SU-DHL-6 (cell line): ENCODE measurements around the gene TPST2.

Experiments used
- H2AFZ ChIP-seq: fragments of 200-600 bp; sonication (generic); 2 replicates; pipeline ENCODE4 v1.6.1; 2014; ENCODE audit warnings: low read depth, mild to moderate bottlenecking, moderate library complexity, mixed read lengths, antibody characterized with exemption, low read length; ENCODE audit not compliant: severe bottlenecking
- H3F3A ChIP-seq: fragments of 200-600 bp; shearing (Covaris generic); 2 replicates; pipeline ENCODE4 v1.6.0; 2016; ENCODE audit warnings: antibody characterized with exemption, mild to moderate bottlenecking; ENCODE audit not compliant: insufficient read depth
- H3K27ac ChIP-seq: fragments of 200-600 bp; sonication (generic); 2 replicates; pipeline ENCODE4 v1.5.1; 2016; ENCODE audit warnings: low read depth, mild to moderate bottlenecking, low read length, moderate library complexity, mixed read lengths
- H3K27me3 ChIP-seq: fragments of 200-600 bp; sonication (generic), shearing (Covaris generic); 2 replicates; pipeline ENCODE4 v1.6.0; 2014; ENCODE audit warnings: mild to moderate bottlenecking, low read length
- H3K36me3 ChIP-seq: fragments of 200-600 bp; sonication (generic); 2 replicates; pipeline ENCODE4 v1.6.1; 2014; ENCODE audit warnings: mild to moderate bottlenecking, low read length, mixed read lengths
- H3K4me2 ChIP-seq: fragments of 300-600, 200-600 bp; shearing (Covaris generic), sonication (generic); 2 replicates; pipeline ENCODE4 v1.6.0; 2014; ENCODE audit warnings: low read length, low read depth, mild to moderate bottlenecking; ENCODE audit not compliant: poor library complexity, severe bottlenecking
- H3K4me3 ChIP-seq: fragments of 200-600 bp; sonication (generic); 2 replicates; pipeline ENCODE4 v1.5.1; 2014; ENCODE audit warnings: antibody characterized with exemption, low read length, mild to moderate bottlenecking, mixed read lengths; ENCODE audit not compliant: insufficient read depth, poor library complexity, severe bottlenecking
- H3K79me2 ChIP-seq: fragments of 200-600 bp; sonication (generic); 2 replicates; pipeline ENCODE4 v1.6.1; 2014; ENCODE audit warnings: mild to moderate bottlenecking, low read length, moderate library complexity; ENCODE audit not compliant: insufficient read depth
- H3K9ac ChIP-seq: fragments of 200-600 bp; sonication (generic); 2 replicates; pipeline ENCODE4 v1.7.0; 2014; ENCODE audit warnings: mild to moderate bottlenecking, low read length
- H3K9me2 ChIP-seq: fragments of 200-600 bp; sonication (generic); replicated peaks from 2 replicates; pipeline ENCODE4 v1.6.1; 2014; ENCODE audit warnings: low read length; ENCODE audit not compliant: insufficient read depth
- H3K9me3 ChIP-seq: fragments of 200-600 bp; sonication (generic); 2 replicates; pipeline ENCODE4 v1.6.1; 2014; ENCODE audit warnings: low read length, mixed read lengths; ENCODE audit not compliant: insufficient read depth
- H4K20me1 ChIP-seq: fragments of 200-600 bp; sonication (generic); 2 replicates; pipeline ENCODE4 v1.6.1; 2014; ENCODE audit warnings: low read depth, mild to moderate bottlenecking, antibody characterized with exemption, low read length, moderate library complexity, mixed read lengths
- EZH2phosphoT487 ChIP-seq: fragments of 200-600 bp; sonication (generic), shearing (Covaris generic); conservative IDR thresholded peaks from 2 replicates; pipeline ENCODE4 v1.6.1; 2018; ENCODE audit warnings: mild to moderate bottlenecking, antibody characterized with exemption, low read length, moderate library complexity, mixed read lengths
- TF ChIP-seq, protein P1 (sequence below): fragments of 200-600 bp; sonication (generic); IDR thresholded peaks from one replicate; pipeline ENCODE4 v1.5.1; 2017; ENCODE audit warnings: antibody characterized with exemption, mild to moderate bottlenecking, low read length, moderate library complexity; ENCODE audit not compliant: insufficient read depth, poor library complexity, severe bottlenecking

TPST2 gene

DNA sequence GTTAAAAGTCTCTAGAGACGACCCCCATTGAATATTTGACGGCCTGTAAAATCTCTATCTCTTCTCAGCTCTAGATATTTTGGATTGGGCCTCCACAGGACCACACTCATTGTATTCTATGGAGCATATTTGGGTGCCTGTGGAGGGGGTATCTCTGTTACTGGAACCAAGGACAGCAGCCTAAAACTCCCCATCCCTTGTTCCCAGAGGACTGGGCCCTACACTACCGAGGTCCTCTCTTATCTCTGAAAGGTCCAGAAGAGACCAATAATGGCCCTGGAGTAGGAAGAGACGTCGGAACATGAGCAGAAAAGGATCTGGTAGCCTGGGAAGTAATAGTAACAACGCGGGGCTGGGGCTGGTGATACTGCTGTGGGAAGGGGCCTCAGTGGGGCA lies 106.9 kb downstream of the TPST2 start:
- H3K79me2 ChIP-seq, result peaks cover 61% of the 10 kb centered on the region
- TF ChIP-seq EZH2phosphoT487, result no peak
- TF ChIP-seq, protein P1, sequence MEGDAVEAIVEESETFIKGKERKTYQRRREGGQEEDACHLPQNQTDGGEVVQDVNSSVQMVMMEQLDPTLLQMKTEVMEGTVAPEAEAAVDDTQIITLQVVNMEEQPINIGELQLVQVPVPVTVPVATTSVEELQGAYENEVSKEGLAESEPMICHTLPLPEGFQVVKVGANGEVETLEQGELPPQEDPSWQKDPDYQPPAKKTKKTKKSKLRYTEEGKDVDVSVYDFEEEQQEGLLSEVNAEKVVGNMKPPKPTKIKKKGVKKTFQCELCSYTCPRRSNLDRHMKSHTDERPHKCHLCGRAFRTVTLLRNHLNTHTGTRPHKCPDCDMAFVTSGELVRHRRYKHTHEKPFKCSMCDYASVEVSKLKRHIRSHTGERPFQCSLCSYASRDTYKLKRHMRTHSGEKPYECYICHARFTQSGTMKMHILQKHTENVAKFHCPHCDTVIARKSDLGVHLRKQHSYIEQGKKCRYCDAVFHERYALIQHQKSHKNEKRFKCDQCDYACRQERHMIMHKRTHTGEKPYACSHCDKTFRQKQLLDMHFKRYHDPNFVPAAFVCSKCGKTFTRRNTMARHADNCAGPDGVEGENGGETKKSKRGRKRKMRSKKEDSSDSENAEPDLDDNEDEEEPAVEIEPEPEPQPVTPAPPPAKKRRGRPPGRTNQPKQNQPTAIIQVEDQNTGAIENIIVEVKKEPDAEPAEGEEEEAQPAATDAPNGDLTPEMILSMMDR, result no peak
- H3F3A ChIP-seq, result peaks cover 27% of the 10 kb centered on the region
- H4K20me1 ChIP-seq, result no peaks in the 10 kb centered on the region
- no peaks in the 10 kb centered on the region for H3K9me3 ChIP-seq
- peak overlapping the region; percentile 98 for H3K4me2 ChIP-seq
- peak overlapping the region; percentile 83 for H3K9ac ChIP-seq
- no peaks in the 10 kb centered on the region for H3K27me3 ChIP-seq
- H3K36me3 ChIP-seq, result no peaks in the 10 kb centered on the region
- H3K9me2 ChIP-seq, result no peaks in the 10 kb centered on the region
- peak overlapping the region; percentile 89 for H3K27ac ChIP-seq
- H2AFZ ChIP-seq, result peak overlapping the region; percentile 57
- peak overlapping the region; percentile 82 for H3K4me3 ChIP-seq

DNA sequence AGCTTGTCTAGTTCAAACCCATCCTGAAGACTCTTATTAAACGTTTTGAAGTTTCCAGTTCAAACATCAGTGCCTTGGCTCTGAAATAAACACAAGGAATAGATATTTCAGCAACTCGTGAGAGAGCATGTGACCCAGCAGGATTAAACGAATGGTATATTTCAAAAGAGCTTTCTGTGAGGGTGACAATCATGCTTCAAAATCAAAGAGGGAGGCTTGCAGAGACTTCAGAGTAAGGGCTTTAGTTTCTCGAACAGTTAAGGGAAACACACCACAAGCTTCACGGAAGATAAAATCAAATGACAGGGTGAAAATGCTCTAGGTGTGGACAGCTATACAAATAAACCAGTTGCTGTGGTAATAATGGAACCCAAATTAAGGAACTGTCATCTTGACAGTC lies 107.8 kb downstream of the TPST2 start:
- peaks cover 65% of the 10 kb centered on the region for H3K79me2 ChIP-seq
- TF ChIP-seq, protein P1, result no peak
- TF ChIP-seq EZH2phosphoT487, result no peak
- H3K27me3 ChIP-seq, result no peaks in the 10 kb centered on the region
- H2AFZ ChIP-seq, result no peak overlapping the region
- peak overlapping the region; percentile 98 for H3K4me2 ChIP-seq
- H3K9me3 ChIP-seq, result no peaks in the 10 kb centered on the region
- peak overlapping the region; percentile 83 for H3K9ac ChIP-seq
- no peaks in the 10 kb centered on the region for H3K9me2 ChIP-seq
- no peaks in the 10 kb centered on the region; the same call in 1 of the 2 replicates for H3K36me3 ChIP-seq
- peaks cover 27% of the 10 kb centered on the region for H3F3A ChIP-seq
- peak overlapping the region; percentile 89 for H3K27ac ChIP-seq
- H4K20me1 ChIP-seq, result no peaks in the 10 kb centered on the region
- H3K4me3 ChIP-seq, result peak overlapping the region; percentile 82

DNA sequence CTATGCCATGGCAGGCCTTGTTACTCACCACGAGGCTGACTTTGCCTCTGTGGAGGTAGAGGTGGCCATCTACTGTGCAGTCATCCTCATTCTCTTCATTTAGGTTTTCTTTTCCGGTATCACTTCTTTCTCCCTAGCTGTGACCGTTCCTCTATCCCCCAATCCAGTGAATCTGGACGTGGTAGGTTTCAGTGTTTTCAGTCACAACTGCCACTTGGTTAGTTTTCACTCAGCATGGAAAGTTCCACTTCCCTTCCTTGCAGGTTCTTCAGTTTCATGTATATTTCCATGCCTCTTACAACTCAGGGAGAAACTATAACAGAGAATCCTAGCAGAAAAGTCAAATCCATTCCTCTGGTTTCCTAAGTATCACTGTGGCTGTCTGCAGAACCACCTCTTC lies 108.2 kb downstream of the TPST2 start:
- peak overlapping the region; percentile 83 for H3K9ac ChIP-seq
- no peaks in the 10 kb centered on the region for H3K27me3 ChIP-seq
- no peaks in the 10 kb centered on the region for H4K20me1 ChIP-seq
- peaks cover 27% of the 10 kb centered on the region for H3F3A ChIP-seq
- peak overlapping the region; percentile 89 for H3K27ac ChIP-seq
- no peaks in the 10 kb centered on the region; the same call in 1 of the 2 replicates for H3K36me3 ChIP-seq
- H2AFZ ChIP-seq, result no peak overlapping the region
- H3K9me3 ChIP-seq, result no peaks in the 10 kb centered on the region
- H3K4me3 ChIP-seq, result peak overlapping the region; percentile 82
- no peaks in the 10 kb centered on the region for H3K9me2 ChIP-seq
- TF ChIP-seq, protein P1, result no peak
- no peak for TF ChIP-seq EZH2phosphoT487
- peaks cover 65% of the 10 kb centered on the region for H3K79me2 ChIP-seq
- H3K4me2 ChIP-seq, result peak overlapping the region; percentile 98
